NCI-H2107 (cell line): Measurements from ENCODE around the gene USP9X.
"Not testable (repeated sequence)": the region's sequence is repeated elsewhere in the genome, so short reads cannot be mapped to it uniquely, and the experiment has no call there.

Experiments used
- DNase-seq: peaks from one replicate; lab custom pipeline; 2025; lab: John Stamatoyannopoulos, UW

Gene USP9X, protein sequence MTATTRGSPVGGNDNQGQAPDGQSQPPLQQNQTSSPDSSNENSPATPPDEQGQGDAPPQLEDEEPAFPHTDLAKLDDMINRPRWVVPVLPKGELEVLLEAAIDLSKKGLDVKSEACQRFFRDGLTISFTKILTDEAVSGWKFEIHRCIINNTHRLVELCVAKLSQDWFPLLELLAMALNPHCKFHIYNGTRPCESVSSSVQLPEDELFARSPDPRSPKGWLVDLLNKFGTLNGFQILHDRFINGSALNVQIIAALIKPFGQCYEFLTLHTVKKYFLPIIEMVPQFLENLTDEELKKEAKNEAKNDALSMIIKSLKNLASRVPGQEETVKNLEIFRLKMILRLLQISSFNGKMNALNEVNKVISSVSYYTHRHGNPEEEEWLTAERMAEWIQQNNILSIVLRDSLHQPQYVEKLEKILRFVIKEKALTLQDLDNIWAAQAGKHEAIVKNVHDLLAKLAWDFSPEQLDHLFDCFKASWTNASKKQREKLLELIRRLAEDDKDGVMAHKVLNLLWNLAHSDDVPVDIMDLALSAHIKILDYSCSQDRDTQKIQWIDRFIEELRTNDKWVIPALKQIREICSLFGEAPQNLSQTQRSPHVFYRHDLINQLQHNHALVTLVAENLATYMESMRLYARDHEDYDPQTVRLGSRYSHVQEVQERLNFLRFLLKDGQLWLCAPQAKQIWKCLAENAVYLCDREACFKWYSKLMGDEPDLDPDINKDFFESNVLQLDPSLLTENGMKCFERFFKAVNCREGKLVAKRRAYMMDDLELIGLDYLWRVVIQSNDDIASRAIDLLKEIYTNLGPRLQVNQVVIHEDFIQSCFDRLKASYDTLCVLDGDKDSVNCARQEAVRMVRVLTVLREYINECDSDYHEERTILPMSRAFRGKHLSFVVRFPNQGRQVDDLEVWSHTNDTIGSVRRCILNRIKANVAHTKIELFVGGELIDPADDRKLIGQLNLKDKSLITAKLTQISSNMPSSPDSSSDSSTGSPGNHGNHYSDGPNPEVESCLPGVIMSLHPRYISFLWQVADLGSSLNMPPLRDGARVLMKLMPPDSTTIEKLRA (N-terminal part only)

DNA sequence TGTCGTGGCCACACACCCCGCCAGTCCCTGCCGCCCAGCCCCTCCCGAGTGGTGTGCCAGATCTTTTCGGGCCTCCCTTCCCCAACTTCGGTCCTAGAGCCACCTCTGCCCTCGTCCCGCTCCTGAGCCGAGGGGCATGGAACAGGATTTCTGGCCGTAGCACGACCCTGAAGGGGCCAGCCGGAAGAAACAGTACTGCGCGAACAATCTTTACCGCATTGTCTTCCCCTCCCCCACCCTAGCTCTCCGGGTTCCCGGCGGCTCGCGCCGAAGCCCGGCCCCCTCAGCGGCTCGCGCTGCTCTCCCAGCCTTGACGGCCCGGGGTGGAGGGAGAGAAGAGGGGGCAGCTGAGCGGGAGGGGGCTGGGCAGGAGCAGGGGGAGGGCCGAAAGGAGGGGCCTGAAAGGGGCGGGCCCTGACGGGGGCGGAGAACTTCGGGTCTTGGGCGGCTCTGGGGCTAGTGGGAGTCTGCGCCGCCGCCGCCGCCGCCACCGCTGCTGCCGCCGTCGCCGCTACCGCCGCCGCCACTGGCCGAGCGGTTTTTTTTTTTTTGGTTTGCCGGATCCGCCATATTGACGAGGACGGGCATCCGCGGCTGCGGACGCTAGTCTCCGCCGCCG lies at the start of gene USP9X:
TSS of gene USP9X (plus strand) at position 553 of the 619 bp plus-strand sequence. CDS start 38,184 bp downstream, outside the sequence.
- DNase-seq = peak; percentile 88

DNA sequence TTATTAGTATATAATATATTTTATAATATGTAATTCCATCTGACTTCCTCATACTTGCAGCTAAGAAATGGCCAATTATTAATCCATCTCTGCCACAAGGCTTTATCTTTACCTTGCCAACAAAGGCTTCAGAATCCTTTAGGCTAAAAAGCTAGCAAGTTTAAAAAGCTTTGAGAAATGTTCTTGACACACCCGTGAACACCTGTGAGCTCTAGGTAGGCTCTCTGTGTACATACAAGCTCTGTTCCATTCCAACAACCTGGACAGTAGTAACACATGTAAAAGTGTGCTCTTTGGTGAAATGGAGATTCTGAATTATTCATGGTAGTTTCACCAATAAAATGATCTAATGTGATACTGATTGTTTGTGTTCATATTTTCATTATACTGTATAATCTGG lies 49.7 kb upstream of the USP9X start:
- DNase-seq = no peak

DNA sequence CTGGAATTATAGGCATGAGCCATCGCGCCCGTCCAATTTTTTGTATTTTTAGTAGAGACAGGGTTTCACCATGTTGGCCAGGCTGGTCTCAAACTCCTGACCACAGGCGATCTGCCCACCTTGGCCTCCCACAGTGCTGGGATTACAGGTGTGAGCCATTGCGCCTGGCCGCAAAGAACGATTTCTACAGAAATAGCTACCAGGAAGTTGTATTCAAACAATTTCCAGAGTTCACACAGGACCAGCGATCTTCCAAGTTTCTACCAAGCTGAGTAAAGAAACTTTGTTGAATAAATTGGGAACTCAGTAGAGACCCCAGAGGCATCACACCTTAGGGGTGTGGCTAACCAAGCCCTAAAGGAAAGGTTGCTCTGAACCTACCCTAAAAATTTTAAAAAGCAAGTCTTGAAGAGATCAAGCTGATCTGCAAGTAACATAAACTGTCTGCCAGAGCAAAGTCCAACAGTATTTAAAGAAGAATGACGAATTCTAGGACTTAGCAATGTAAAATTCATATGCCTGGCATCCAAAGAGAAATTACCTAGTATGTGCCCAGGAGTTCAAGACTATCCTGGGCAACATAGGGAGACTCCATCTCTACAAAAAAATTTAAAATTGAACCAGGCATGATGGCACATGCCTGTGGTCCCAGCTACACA lies 48.4 kb upstream of the USP9X start:
- no peak for DNase-seq

DNA sequence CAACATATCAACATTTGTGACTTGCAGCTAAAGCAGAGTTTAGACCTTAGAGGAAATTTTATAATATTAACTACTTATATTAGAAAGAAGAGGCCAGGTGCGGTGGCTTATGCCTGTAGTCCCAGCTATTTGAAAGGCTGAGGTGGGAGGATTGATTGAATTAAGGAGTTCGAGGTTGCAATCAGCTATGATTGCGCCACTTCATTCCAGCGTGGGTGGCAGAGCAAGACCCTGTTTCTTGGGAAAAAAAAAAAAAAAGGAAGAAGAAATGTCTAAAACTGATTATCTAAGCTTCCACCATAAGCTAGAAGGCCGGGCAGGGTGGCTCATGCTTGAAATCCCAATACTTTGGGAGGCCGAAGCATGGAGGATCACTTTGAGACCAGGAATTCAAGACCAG lies 42.0 kb upstream of the USP9X start:
- DNase-seq = no peak

DNA sequence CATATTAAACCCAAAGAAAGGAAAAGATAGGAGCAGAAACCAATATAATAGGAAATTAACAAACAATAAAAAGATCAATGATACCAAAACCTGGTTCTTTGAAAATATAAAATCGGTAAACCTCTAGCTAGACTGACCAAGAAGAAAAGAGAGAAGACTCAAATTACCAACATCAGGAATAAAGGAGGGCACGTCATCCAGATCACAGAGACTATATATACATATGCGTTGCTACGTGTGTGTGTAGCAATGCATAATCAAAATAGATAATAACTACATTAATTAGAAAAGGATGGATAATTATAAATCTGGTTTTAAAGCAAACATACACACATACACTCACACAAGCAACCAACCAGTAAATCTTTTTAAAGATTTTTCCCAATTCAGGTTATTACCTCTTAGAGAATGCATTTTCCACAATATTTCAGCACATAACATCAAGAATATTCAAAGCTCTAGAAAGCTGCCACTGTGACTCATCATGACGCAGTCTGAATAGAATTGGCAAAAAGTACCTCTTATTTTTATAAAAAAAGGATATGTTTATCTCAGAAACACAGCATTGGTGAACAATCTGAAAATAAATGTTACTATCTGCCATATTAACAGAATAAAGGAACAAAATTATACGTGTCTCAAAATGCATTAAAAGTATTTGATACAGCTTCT lies 41.4 kb upstream of the USP9X start:
- no peak for DNase-seq

DNA sequence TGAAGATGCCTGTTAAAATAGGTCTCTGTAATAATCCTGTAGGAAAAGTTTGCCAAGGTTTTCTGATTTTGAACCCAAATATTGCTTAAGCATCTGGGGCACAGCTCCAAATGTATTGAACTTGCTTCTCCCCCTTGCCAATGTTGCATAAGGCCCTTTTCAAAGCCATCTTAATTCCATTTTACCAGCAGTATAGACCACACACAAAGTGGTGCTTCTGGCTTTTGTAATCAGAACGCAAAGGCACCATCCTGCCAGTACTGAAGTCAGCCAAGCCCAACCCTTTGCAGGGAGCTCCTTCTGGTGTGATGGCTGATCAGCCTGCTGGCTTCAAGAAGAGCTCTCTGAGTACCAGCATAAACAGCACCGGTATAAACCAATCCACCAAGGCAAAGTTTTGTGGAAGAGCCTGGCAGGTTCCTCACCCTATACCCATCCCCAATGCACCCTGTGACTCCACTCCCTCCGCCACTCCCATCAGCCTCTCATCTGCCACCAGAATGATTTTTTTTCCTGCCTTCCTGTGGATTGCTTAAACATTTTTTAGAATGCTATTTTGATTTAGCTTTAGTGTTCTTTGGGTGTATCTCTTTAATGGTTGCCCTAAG lies 39.2 kb upstream of the USP9X start:
- no peak for DNase-seq

DNA sequence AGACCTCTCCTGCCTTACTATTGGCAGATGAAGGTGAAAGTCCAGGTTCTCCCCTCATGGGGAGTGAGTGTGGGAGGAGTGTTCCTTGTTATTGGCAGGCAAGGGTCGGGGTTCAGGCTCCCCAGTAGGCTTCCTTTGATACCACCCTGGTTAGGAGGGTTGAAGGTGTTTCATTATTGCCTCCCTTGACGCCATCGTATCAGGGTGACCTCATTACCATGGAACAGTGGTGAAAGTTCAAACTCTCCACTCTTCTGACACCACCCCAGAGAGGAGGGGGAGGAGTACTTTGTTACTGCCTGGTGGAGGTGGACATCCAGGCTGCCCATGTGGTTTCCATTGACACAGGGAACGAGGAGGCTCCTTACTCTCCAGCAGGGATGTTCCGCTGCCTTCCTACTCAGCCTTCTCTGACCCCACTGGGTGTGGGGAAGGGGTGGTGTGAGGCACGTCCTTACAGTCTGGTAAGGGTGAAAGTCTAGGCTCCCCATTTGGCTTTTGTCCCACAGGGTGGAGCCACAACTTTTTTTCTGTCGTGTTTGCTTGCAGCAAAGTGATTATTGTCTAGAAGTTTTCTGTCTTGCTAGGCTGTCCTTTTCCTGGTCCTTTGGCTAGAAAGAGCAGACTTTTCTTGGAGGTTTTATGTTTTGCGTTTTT lies 37.2 kb upstream of the USP9X start:
- no peak for DNase-seq

DNA sequence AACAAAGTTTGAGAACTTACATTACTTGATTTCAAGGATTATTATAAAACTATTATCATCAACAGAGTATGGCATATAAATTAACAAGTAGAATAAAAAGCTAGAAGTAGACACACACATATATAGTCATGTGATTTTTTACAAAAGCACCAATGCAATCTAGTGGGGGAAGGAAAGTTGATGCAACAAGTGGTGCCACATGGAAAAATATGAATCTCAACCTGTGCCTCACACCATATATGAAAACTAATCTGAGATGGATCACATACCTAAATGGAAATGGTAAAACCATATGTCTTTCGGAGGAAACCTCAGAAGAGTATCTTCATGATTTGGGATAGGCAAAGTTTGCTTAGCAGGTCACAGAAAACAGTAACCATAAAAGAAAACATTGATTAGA lies 34.9 kb upstream of the USP9X start:
- DNase-seq = no peak

DNA sequence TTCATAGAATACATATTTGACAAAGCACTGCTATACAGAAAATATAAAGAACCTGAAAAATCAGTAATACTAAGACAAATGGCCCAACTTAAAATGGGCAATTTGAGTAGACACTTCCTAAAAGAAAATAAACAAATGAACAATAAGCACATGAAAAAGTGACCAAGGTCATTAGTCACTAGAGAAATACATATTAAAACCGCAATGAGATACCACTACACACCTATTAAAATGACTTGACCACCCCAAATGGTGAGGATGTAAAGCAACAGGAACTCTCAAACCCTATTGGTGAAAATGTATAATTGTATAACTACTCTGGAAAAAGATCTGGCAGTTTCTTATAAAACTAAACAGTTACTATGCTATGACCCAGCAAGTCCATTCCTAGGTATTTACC lies 34.0 kb upstream of the USP9X start:
- no peak for DNase-seq

DNA sequence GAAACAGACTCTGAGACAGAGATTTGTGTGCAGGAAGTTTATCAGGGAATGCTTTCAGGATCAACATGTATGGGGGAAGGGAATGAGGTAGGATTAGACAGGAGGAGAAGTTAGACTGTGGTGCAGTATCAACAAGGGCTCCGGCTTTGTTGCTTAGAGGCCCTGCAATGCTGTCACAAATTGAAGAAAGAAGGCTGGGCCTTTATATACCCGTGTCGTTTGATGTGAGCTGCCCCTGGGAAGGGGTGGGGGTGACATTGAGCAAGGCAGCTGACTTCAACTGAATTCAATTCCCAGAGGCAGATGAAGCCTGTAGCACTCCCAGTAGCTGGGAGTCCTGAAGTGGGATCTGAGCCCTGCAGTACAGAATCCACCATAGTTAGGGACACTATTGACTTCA lies 29.5 kb upstream of the USP9X start:
- no peak for DNase-seq

DNA sequence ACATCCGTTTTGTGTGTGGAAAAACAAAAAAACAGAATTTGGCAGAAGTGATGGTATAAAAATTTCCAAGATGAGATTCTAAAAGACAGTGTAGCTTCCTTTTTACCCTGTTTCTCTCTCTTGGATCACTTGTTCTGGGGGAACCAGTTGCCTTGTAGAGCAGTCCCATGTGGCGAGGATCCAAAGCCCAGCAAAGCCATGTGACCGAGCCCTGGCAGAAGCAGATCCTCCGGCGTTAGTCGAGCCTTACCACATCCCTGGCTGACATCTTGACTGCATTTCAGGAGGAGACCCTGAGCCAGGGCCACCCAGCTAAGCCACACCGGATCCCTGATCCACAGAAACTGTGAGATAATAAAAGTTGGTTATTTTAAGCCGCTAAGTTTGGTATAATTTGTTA lies 22.0 kb upstream of the USP9X start:
- DNase-seq = not testable (repeated sequence)

DNA sequence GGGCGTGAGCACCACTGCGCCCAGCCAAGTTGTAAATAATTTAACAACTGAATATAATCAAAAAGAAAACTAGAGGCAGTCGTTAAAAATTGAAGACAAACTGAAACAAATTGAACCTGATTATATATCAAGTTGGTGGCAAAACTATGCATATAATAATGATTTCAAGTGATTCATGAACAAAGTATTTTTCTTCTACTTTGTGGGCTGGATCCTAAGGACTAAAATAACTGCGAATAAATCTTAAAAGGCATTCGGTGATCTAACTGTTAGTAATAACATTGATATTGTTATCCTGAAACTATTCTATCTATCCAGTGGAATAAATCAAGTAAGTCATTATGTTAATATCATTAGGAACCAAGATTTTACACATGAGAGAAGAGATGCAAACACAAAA lies 21.2 kb upstream of the USP9X start:
- DNase-seq = no peak

DNA sequence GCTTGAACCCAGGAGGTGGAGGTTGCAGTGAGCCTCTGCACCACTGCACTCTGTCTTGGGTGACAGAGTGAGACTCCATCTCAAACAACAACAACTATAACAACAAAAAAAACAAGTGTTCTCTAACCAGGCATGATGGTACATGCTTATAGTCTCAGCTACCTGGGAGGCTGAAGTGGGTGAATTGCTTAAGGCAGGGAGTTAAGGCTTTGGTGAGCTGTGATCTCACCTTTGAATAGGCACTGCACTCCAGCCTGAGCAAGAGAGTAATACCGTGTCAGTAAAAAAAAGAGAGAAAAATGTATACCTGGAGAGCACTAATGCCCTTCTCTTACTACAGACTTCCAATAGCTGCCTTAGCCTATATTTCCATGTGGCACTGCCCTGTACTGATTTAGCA lies 18.9 kb upstream of the USP9X start:
- DNase-seq = no peak

DNA sequence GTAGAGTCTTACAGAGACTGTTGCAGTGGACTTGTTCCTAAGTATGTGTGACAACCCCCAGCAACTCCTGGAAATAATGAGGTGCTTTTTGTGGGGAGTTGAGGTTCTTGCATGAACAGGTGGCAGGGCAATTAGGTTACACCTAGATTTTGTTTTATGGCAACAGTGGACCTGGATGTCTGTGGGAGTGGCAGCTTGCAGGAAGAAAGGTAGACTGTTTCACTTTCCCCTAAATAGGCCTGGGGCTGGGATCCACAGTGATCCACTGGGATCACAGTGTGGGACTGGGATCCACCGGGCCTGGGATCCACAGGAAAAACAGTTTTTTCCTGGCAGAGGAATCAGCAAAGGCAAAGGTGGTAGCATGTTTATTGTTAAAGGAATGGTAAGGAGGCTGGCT lies 18.3 kb upstream of the USP9X start:
- DNase-seq = no peak

DNA sequence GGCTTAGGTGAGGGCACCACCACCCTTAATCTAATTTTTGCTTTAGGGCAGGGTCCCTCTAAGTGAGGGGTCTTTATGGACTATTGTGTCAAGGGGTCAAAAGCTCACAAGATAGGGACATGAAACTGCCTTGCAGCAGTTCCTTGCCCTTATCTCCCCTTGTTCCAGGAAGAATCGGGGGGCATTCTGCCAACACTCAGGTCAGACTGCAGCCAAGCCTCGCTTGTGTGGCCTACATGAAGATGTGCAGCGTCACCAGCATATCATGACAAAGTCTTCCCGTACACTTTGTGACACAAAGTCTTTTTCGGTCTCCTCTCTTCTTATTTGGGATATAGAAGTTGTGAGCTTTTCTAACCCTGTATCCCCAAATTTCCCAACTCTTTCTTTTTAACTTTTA lies 17.5 kb upstream of the USP9X start:
- no peak for DNase-seq

DNA sequence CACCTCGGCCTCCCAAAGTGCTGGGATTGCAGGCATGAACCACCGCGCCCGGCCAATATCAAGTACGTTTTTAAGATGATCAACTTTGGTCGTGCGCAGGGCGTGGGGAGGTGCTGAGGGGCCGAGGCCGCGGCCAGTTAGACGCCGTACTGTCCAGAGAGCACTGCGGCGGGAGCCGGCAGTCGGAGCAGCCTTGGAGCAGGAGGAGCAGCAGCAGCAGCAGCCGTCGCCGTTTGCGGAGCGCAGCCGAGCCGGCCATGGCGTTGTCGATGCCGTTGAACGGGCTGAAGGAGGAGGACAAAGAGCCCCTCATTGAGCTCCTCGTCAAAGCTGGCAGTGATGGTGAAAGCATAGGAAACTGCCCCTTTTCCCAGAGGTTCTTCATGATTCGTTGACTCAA lies 8.5 kb upstream of the USP9X start:
- no peak for DNase-seq

DNA sequence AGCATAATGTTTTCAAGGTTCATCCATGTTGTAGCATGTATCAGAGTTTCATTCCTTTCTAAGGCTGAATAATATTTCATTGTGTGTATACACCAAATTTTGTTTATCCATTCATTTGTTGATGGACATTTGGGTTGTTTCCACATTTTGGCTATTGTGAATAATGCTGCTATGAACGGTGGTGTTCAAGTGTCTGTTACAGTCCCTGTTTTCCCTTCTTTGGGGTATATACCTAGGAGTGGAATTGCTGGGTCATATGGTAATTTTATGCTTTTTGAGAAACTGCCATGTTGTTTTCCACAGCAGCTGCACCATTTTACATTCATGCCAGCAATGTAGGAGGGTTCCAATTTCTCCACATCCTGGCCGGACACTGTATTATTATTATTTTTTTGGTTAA lies 3.4 kb upstream of the USP9X start:
- DNase-seq = no peak

DNA sequence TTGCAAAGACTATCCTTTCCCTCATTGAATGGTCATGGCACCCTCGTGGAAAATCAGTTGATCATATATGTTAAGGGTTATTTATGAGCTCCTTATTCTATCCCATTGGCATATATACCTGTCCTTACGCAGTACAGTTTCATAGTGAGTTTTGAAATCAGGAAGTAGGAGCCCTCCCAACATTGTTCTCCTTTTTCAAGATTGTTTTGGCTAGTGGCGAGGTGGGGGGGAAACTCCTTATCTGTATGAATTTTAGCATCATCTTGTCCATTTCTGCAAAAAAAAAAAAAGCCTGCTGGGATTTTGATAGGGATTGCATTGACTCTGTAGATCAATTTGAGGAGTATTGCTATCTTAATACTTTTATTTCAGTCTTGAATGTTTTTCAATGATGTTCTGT lies 2.5 kb upstream of the USP9X start:
- DNase-seq = no peak

DNA sequence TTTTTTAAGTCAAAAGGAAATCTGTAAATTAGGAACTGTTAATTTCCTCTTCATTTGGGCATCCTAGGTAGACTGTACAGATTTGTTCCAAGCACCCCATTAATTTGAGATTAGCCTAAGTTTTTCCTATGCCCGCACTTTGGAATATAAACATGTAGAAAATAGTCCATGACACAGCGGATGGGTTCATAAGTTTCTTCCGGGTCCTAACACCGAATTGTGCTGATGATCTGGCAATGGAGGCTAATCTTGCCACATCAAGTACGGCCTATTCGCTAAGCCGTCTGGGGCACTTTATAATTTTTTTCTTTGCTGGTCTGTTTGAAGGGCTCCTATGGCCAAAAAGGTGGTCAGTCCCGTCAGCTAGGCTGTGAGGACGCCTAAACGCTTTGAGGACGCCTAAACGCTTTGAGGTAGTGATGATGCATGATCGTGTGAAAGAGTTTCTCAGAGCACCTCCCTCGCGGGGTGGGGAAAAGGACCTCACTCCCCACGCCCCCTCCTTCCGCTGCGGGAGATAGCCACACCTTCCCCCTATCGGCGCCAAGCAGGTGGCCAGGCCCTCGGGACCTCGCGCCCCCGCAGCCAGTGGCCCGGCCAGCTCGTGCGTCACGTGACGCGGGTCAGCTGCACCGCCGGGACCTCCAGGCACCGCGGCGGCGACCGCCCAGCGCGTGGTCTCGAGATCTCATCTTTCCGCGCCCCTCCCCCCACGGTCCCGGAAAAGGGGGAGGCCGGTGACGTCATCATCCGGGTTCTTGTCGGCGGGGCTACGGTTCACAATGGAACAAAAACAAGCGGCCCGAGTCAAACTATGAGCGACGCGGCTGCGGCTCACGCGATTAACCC lies 977 bp upstream of the USP9X start:
- DNase-seq = peak; percentile 96
